GM23338 (cell line): ENCODE results near the gene ZNHIT1.

Source experiments
- CTCF ChIP-seq, 2 experiments: fragments of 200-600 bp in 1 of 2; sonication (generic) in 1 of 2; conservative IDR thresholded peaks; 2 replicates each; pipeline versions ENCODE4 v1.5.1 to v1.6.1; 2016 to 2017; ENCODE audit warnings: antibody characterized with exemption in 2 of 2, low read depth in 2 of 2, mild to moderate bottlenecking in 2 of 2, moderate library complexity in 1 of 2
- ETS1 ChIP-seq: IDR thresholded peaks from 2 replicates; pipeline ENCODE4 v1.6.1; 2016; ENCODE audit warnings: antibody characterized with exemption
- EZH2 ChIP-seq: fragments of 200-600 bp; sonication (generic); IDR thresholded peaks from one replicate; pipeline ENCODE4 v1.8.0; 2017; ENCODE audit warnings: antibody characterized with exemption, mild to moderate bottlenecking, low read depth; ENCODE audit not compliant: unreplicated experiment
- EZH2phosphoT487 ChIP-seq: fragments of 200-600 bp; sonication (generic); IDR thresholded peaks from one replicate; pipeline ENCODE4 v1.8.1; 2018; ENCODE audit warnings: antibody characterized with exemption; ENCODE audit not compliant: unreplicated experiment
- JUNB ChIP-seq: IDR thresholded peaks from one replicate; pipeline ENCODE4 v1.6.1; 2016; ENCODE audit warnings: antibody characterized with exemption; ENCODE audit not compliant: unreplicated experiment
- POLR2AphosphoS5 ChIP-seq: IDR thresholded peaks from 2 replicates; pipeline ENCODE4 v1.6.1; 2016; ENCODE audit warnings: antibody characterized with exemption, low read depth
- REST ChIP-seq: IDR thresholded peaks from one replicate; pipeline ENCODE4 v1.6.1; 2018; ENCODE audit warnings: antibody characterized with exemption; ENCODE audit not compliant: unreplicated experiment
- ZNF114 ChIP-seq: fragments of 250-450 bp; sonication (Bioruptor Pico); IDR thresholded peaks from 2 replicates; pipeline ENCODE4 v1.5.0; 2020; ENCODE audit warnings: mild to moderate bottlenecking, moderate library complexity
- ZNF331 ChIP-seq: fragments of 250-450 bp; sonication (Bioruptor Pico); IDR thresholded peaks from 2 replicates; pipeline ENCODE4 v1.5.0; 2020; ENCODE audit warnings: low read depth, mild to moderate bottlenecking, moderate library complexity
- ZNF462 ChIP-seq: fragments of 250-450 bp; sonication (Bioruptor Pico); IDR thresholded peaks from 2 replicates; pipeline ENCODE4 v1.5.0; 2020; ENCODE audit warnings: mild to moderate bottlenecking, moderate library complexity

- TF ChIP-seq ETS1 = no peak
- TF ChIP-seq ZNF462 (CRISPR knock-in tag) = no peak
- no peak for TF ChIP-seq CTCF (conservative IDR thresholded peaks at IDR 0.05; ENCODE audit: low read depth in 2 of 2)
- TF ChIP-seq REST = no peak
- no peak for TF ChIP-seq POLR2AphosphoS5
- no peak for TF ChIP-seq JUNB
- no peak for TF ChIP-seq EZH2
- TF ChIP-seq EZH2phosphoT487 = no peak
- no peak for TF ChIP-seq ZNF114 (CRISPR knock-in tag)
- TF ChIP-seq ZNF331 = no peak
Observed at GRCh38 chr7:101258243-101258731, 40.3 kb downstream of the ZNHIT1 start.
